HS-5 (cell line): ENCODE results near the gene TXN.

Experiments used
- DNase-seq: peaks from one replicate; pipeline ENCODE4 v3.0.0-alpha.2; 2012; ENCODE audit warnings: low read depth

The TXN gene

DNA sequence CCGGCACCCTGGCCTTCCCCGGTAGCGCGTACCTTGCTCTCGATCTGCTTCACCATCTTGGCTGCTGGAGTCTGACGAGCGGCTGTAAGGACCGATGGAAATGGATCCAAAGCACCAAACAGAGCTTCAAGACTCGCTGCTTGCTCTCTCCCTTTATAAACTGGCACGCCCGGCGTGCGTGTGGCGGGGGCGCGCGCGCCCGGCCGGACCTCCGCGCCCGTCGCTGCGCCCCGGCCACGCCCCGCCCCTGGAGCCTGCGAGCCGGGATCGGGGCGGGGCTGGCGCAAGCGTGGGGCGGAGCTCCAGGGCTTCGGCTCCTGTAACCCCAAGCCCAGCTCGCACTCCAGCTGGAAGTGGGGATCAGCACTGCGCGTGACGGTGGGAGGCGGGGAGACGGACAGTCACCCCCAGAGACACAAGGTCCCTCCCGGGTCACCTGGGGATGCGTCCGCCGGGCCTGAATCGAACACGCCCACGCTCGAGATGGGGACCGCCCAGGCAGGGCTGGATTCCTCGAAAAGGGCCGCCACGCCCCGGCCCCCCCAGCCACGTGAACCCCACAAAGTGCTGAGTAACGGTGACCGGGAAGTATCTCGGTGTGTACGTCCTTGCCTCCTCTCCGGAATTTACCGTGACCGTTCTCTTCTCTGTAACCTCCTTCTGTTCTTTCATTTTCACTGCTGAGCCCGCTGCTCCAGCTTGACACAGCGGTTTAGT, at the start of gene TXN:
TXN (minus strand) TSS at position 128 of the 717 bp plus-strand sequence; CDS start at position 56, 72 bp downstream.
- peak; percentile 76 for DNase-seq

- peak; percentile 2 for DNase-seq
Measured at GRCh38 chr9:110303133-110303532, 46.8 kb upstream of the TXN start.

- no peak for DNase-seq
Measured at GRCh38 chr9:110298043-110298605, 41.8 kb upstream of the TXN start.

GRCh38 chr9:110293248-110293647, 36.9 kb upstream of the TXN start:
- no peak for DNase-seq

- no peak for DNase-seq
Measured at GRCh38 chr9:110291921-110292557, 35.7 kb upstream of the TXN start.

GRCh38 chr9:110290001-110290400, 33.7 kb upstream of the TXN start:
- no peak for DNase-seq

DNA sequence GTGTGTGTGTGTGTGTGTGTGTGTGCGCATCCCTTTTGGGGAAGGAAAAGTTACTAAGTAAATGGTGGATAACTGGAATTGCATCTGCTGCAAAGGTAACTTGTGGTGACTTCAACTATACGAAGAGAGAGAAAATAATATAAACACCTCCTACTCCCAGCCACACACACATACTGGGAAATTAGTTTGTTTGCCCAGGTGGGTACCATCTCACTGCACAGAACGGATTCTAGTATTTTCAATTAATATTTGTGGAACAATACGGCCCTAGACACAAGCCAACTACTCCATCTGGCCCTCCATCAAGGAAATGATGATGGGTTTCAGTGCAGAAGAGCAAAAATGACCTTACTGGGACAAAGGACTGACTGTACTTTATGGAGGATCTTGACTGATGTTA, 32.2 kb upstream of the TXN start:
- no peak for DNase-seq

- DNase-seq = no peak
Measured at GRCh38 chr9:110287289-110287680, 31.0 kb upstream of the TXN start.

DNA sequence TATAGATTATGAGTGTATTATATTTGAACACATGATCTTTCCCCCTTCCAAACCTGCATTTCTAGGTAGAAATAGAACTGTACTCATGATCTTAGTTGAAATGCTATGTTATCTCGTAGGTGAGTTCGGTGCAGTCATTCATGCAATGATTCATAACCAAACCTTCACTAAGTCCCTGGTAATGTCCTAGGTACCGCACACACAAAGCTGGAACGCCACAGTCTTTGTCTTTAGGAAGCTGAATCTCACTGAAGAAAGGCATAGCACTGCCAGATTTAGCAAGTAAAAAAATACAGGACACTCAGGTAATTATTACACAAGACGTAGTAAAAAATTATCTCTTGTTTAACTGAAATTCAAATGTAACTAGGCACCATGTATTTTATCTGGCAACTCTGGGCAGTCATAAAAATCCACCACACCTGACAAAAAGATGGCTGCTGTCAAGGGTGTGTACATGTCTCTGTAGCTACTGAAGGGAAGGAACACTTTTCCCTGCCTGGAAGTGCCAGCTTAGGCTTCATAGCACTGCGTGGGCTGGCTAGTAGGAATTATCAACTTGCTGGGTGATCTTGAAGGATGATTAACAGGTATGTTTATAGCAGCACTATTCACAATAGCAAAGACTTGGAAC, 28.0 kb upstream of the TXN start:
- DNase-seq = no peak

DNA sequence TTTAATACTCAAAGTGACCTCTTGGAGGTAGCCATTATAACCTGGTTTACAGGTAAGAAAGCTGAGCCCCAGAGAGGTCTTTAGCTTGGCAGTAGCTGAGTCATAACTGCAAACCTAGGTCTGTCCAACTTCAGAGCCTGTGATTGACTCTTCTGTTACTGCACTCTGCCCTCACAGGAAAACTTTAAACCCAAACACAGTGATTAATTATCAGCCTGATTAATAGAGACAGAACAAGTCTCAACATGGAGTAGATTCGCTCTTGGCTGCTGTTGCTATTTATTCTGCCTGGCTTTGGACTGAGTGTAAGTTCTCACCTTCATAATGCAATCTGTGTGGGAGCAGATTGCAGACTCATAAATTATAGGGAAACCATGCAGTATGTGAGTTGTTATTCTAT, 27.4 kb upstream of the TXN start:
- no peak for DNase-seq

GRCh38 chr9:110282739-110283081, 26.4 kb upstream of the TXN start:
- DNase-seq = no peak

DNA sequence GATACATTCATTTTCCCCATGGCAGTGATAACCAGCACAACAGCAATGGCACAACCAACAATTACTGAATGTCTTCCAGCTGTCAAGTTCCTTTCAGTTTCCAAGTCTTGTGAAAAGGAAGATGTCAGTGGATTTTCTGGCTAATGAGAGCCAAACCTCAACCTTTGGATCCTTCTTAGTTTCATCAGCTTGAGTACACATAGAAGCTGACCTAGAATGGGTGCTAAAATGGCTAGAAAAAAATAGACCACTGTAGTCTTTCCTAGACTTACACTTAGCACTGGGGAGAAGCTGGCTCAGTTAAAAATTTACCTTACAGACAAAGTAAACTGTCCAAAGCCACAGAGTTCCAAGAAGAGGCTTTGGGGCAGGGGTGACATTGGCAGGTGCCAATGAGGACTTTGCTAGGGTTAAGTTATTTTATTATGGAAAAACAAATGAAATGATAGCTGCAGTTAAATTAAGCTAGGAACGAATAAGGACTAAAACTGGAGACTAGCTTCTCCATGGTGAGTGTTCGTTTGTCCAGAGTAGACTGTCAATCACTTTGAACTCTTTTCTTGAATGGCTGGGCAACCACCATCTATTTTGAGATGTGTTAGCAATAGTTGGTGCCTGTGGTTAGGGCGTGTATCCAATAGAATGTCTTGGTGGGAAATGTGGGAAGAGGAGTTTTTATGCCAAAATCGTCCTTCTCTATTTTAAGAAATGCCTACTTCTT, 25.9 kb upstream of the TXN start:
- no peak for DNase-seq

DNA sequence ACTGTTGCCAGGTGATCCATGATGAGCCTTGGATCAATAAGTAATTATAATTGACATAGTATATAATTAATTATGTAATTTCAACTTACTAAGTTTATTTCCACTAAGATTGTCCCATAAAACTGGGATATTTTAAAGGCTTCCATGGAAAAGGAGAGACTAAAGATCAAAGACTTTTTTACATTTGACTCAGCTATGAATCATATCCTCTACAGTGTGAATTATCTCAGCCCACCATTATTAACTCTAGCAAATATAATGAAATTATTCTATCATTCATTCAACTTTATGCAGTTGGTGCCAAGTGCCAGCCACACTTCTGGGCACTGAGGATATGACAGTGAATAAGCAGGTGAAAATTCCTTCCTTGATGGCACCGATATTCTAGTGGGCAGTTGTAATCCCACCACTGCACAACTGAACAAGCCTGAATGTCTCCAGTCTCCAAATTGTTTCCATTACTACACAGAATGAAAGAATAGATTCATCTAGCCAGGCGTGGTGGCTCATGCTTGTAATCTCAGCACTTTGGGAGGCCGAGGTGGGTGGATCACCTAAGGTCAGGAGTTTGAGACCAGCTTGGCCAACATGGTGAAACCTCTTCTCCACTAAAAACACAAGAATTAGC, 21.9 kb upstream of the TXN start:
- DNase-seq = no peak

DNA sequence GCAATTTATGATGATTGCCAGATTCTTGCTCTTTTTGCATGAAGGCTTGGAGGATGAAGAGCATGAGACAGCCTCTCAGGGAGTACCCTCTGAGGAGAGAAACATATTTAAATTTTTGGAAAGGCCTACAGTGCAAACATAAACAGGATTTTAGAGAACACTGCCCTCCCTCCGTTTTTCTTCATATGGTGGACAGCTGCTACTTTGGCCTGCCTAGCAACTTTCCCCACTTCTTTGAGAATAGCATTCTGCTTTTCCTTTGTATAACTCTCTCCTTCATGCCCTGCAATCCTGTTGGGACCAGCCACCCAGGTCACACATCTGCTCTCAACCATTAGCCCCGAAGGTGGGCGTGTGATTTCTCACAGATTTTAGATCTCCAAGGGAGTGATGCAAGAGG, 20.5 kb upstream of the TXN start:
- no peak for DNase-seq

- no peak for DNase-seq
Measured at GRCh38 chr9:110270211-110270995, 14.1 kb upstream of the TXN start.

GRCh38 chr9:110266795-110267194, 10.5 kb upstream of the TXN start:
- no peak for DNase-seq

DNA sequence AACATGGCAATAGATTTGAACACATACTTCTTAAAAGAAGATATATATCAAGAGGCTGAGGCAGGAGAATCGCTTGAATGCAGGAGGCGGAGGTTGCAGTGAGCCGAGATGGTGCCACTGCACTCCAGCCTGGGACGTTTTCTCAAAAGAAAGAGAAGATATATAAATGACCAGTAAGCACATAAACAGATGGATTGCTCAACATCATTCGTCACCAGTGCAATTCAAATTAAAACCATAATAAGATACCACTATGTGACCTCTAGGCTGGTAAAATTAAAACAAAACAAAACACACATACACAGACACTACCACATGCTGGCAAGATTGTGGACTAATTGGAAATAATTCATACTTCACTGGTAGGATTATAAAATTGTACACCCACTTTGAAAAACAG, 5.3 kb upstream of the TXN start:
- DNase-seq = no peak

GRCh38 chr9:110260911-110261310, 4.6 kb upstream of the TXN start:
- no peak for DNase-seq

DNA sequence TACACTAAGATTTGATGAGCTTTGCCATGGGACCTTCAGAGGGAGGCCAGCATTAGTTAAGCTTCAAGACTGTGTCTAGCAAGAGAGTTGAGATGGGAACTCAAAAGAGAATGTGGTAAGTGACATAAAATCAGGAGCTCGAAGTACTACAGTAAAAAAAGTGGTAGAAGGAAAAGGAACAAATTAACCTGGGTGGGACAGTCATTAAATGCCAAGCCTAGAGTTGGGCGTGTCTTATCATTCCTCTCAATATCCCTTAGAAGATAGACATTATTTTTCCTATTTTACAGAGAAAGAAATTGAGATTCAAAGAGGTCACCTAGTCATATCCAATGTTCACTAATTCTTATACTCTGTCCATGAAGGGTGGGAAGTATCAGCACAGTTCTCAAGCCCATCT, 3.3 kb upstream of the TXN start:
- DNase-seq = no peak

- DNase-seq = no peak
Measured at GRCh38 chr9:110258690-110259091, 2.4 kb upstream of the TXN start.

GRCh38 chr9:110257956-110258355, 1.6 kb upstream of the TXN start:
- DNase-seq = no peak
